Mucosa of stomach (tissue), 1 donor: ENCODE data around the gene PDE1A.

Experiments
- H3K27me3 ChIP-seq: one replicate; pipeline ENCODE4 v1.7.0; 2013; ENCODE audit warnings: mild to moderate bottlenecking, low read length; ENCODE audit not compliant: control insufficient read depth, insufficient read depth
- H3K36me3 ChIP-seq: one replicate; pipeline ENCODE4 v1.7.0; 2013; ENCODE audit warnings: low read length; ENCODE audit not compliant: control insufficient read depth, insufficient read depth
- H3K4me1 ChIP-seq: one replicate; pipeline ENCODE4 v1.7.0; 2013; ENCODE audit warnings: mild to moderate bottlenecking, low read length; ENCODE audit not compliant: control insufficient read depth, insufficient read depth
- H3K4me3 ChIP-seq: one replicate; pipeline ENCODE4 v1.7.0; 2013; ENCODE audit warnings: low read length
- H3K9ac ChIP-seq: one replicate; pipeline ENCODE4 v1.7.0; 2013; ENCODE audit warnings: mild to moderate bottlenecking, low read length, moderate library complexity
- H3K9me3 ChIP-seq: one replicate; pipeline ENCODE4 v1.7.0; 2013; ENCODE audit warnings: mild to moderate bottlenecking, low read length, moderate library complexity; ENCODE audit not compliant: control insufficient read depth
- donor health status: Pancreatic carcinoma.

The PDE1A gene

GRCh38 chr2:182097571-182098164 lies 329.2 kb downstream of the PDE1A start:
- Histone ChIP-seq H3K9ac (no peak overlapping the region), H3K36me3 (no peaks in the 10 kb centered on the region), H3K4me1 (no peaks in the 10 kb centered on the region), H3K4me3 (no peak overlapping the region), H3K27me3 (no peaks in the 10 kb centered on the region), H3K9me3 (no peaks in the 10 kb centered on the region)

DNA sequence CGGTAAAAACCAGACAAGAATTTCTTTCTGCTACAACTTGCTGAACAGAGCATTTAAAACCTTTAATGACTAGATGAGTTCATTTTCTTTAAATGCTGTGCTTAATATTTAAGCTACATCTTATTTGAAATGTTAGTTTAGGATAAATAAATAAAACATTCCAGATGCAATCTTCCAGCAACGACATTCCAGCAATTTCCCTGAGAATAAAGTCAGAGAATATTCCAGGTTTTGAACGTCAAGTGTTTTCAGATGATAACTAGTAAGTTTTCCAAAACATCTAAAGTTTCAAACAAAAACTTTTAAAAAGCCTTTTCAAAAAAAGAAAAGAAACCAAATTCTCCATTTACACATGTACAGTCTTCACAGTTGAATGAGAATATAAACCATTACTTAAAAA lies 336.4 kb downstream of the PDE1A start:
- no peaks in the 10 kb centered on the region for H3K4me1 ChIP-seq

More for the DNA sequence above, 336.4 kb downstream of the PDE1A start:
- no peak overlapping the region for H3K4me3 ChIP-seq
- no peak overlapping the region for H3K9ac ChIP-seq
- H3K27me3 ChIP-seq: no peaks in the 10 kb centered on the region
- H3K9me3 ChIP-seq: no peaks in the 10 kb centered on the region
- H3K36me3 ChIP-seq: no peaks in the 10 kb centered on the region
